Activated T-helper 1 cell treated with anti-CD3 and anti-CD28 coated beads, Interleukin-12 subunit alpha, Interleukin-12 subunit beta, Interleukin-2, Interleukin-4 antibody, amounts not matched to agents 30 ng/mL and 10 ng/mL and 1 ng/mL, durations not matched to agents 14 hours and 24 hours and 36 hours (primary cell): ENCODE data around the gene MFNG. TPM values are rescaled to one million over a fixed set of nuclear protein-coding genes. Genes with fewer than 3 reads are reported as not detected.
"Not testable (repeated sequence)": the region's sequence is repeated elsewhere in the genome, so short reads cannot be mapped to it uniquely, and the experiment has no call there.

Experiments
- DNase-seq: peaks from one replicate; pipeline ENCODE4 v3.0.0; 2021; ENCODE audit warnings: low spot score
- H3K27ac Mint-ChIP-seq: one replicate; pipeline ENCODE4 v1.8.0; 2021; ENCODE audit warnings: mild to moderate bottlenecking, mixed read lengths
- H3K27me3 Mint-ChIP-seq: one replicate; pipeline ENCODE4 v1.8.0; 2022; ENCODE audit warnings: mild to moderate bottlenecking, moderate library complexity, mixed read lengths; ENCODE audit not compliant: insufficient read depth
- H3K36me3 Mint-ChIP-seq: one replicate; pipeline ENCODE4 v1.8.0; 2021; ENCODE audit warnings: low read depth, mixed read lengths
- H3K4me1 Mint-ChIP-seq: one replicate; pipeline ENCODE4 v1.8.0; 2021; ENCODE audit warnings: low read depth, mixed read lengths
- H3K4me3 Mint-ChIP-seq: one replicate; pipeline ENCODE4 v1.8.0; 2021; ENCODE audit warnings: mild to moderate bottlenecking, moderate library complexity, mixed read lengths
- H3K9me3 Mint-ChIP-seq: one replicate; pipeline ENCODE4 v1.8.0; 2021; ENCODE audit warnings: mixed read lengths
- intact Hi-C: fragments of 100-400 bp; cut with micrococcal nuclease; formaldehyde crosslinking; loops from one replicate; pipeline ENCODE4 v1.15.1; 2024
- total RNA-seq: library from RNA; stranded (reverse); gene quantifications from 2 replicates; pipeline ENCODE4 v1.2.3, GENCODE V29; 2022

Gene MFNG
- 213 and 214 TPM in 2 replicates for total RNA-seq

- peaks cover 44% of the 10 kb centered on the region for H3K4me1 Mint-ChIP-seq
- H3K27me3 Mint-ChIP-seq = no peaks in the 10 kb centered on the region
- intact Hi-C loops = loop anchor here (1.0 to 5.0 kb wide), 2 partner anchors 81 to 191 kb away; partner anchors contain the start of gene LGALS1
Observed at GRCh38 chr22:37486224-37486845, at the start of gene MFNG. Gene MFNG (minus strand): TSS chr22:37486384. CDS start chr22:37486177, 207 bp downstream.

GRCh38 chr22:37535159-37535558, 49.0 kb upstream of the MFNG start:
- no peaks in the 10 kb centered on the region for H3K36me3 Mint-ChIP-seq
- H3K4me3 Mint-ChIP-seq = no peak overlapping the region
- intact Hi-C loops = loop anchor here (5.0 to 10.0 kb wide), 2 partner anchors 142 to 210 kb away; partner anchors contain the start of gene LGALS1
- no peak overlapping the region for H3K27ac Mint-ChIP-seq
- peaks cover 7% of the 10 kb centered on the region for H3K27me3 Mint-ChIP-seq
- H3K4me1 Mint-ChIP-seq = peaks cover 27% of the 10 kb centered on the region
- DNase-seq = no peak
- H3K9me3 Mint-ChIP-seq = no peaks in the 10 kb centered on the region

More at GRCh38 chr22:37486224-37486845, at the start of gene MFNG:
- Mint-ChIP-seq H3K9me3 (no peaks in the 10 kb centered on the region), H3K4me3 (peak within 1 kb of the TSS; percentile 92), H3K36me3 (peaks cover 19% of the 10 kb centered on the region), H3K27ac (peak within 1 kb of the TSS; percentile 93)
- DNase-seq = peak; percentile 69

- no peak for DNase-seq
- Mint-ChIP-seq H3K27me3 (peaks cover 3% of the 10 kb centered on the region), H3K36me3 (no peaks in the 10 kb centered on the region), H3K4me3 (no peak overlapping the region), H3K4me1 (peaks cover 25% of the 10 kb centered on the region), H3K27ac (peak overlapping the region; percentile 0), H3K9me3 (no peaks in the 10 kb centered on the region)
- intact Hi-C loops = loop anchor here (1.0 to 10.0 kb wide), 2 partner anchors 33 to 210 kb away; no protein-coding TSS in a partner anchor
Observed at GRCh38 chr22:37534445-37534844, 48.3 kb upstream of the MFNG start.

GRCh38 chr22:37533995-37534394, 47.8 kb upstream of the MFNG start:
- Mint-ChIP-seq H3K27me3 (peaks cover 3% of the 10 kb centered on the region), H3K4me1 (peaks cover 22% of the 10 kb centered on the region), H3K4me3 (no peak overlapping the region), H3K9me3 (no peaks in the 10 kb centered on the region), H3K27ac (peak overlapping the region; percentile 0), H3K36me3 (no peaks in the 10 kb centered on the region)
- DNase-seq = no peak
- intact Hi-C loops = loop anchor here (1.0 to 10.0 kb wide), 2 partner anchors 33 to 211 kb away; no protein-coding TSS in a partner anchor

GRCh38 chr22:37529652-37530345, 43.6 kb upstream of the MFNG start:
- intact Hi-C loops = loop anchor here (10.0 kb wide), 1 partner anchor 215 kb away; no protein-coding TSS in a partner anchor

GRCh38 chr22:37527952-37528351, 41.8 kb upstream of the MFNG start:
- H3K4me1 Mint-ChIP-seq, H3K36me3 Mint-ChIP-seq, H3K27ac Mint-ChIP-seq, H3K9me3 Mint-ChIP-seq, H3K27me3 Mint-ChIP-seq, intact Hi-C loops, DNase-seq, H3K4me3 Mint-ChIP-seq: not testable (repeated sequence)

More at GRCh38 chr22:37529652-37530345, 43.6 kb upstream of the MFNG start:
- no peaks in the 10 kb centered on the region for H3K36me3 Mint-ChIP-seq
- H3K4me3 Mint-ChIP-seq = no peak overlapping the region
- no peak overlapping the region for H3K27ac Mint-ChIP-seq
- DNase-seq = no peak
- H3K4me1 Mint-ChIP-seq = peaks cover 24% of the 10 kb centered on the region
- no peaks in the 10 kb centered on the region for H3K27me3 Mint-ChIP-seq
- no peaks in the 10 kb centered on the region for H3K9me3 Mint-ChIP-seq

GRCh38 chr22:37527081-37527752, 41.0 kb upstream of the MFNG start:
- H3K4me3 Mint-ChIP-seq, H3K4me1 Mint-ChIP-seq, H3K9me3 Mint-ChIP-seq, intact Hi-C loops, H3K27ac Mint-ChIP-seq, H3K36me3 Mint-ChIP-seq, DNase-seq: not testable (repeated sequence)
- peaks cover 14% of the 10 kb centered on the region for H3K27me3 Mint-ChIP-seq

- H3K27me3 Mint-ChIP-seq = peaks cover 20% of the 10 kb centered on the region
- intact Hi-C loops = no loop called here
Observed at GRCh38 chr22:37526376-37526775, 40.2 kb upstream of the MFNG start.

GRCh38 chr22:37525746-37526350, 39.7 kb upstream of the MFNG start:
- no peak for DNase-seq
- peaks cover 25% of the 10 kb centered on the region for H3K27me3 Mint-ChIP-seq
- H3K36me3 Mint-ChIP-seq = no peaks in the 10 kb centered on the region
- H3K9me3 Mint-ChIP-seq = no peaks in the 10 kb centered on the region
- no peak overlapping the region for H3K27ac Mint-ChIP-seq
- peaks cover 8% of the 10 kb centered on the region for H3K4me1 Mint-ChIP-seq
- intact Hi-C loops = no loop called here
- H3K4me3 Mint-ChIP-seq = no peak overlapping the region

More at GRCh38 chr22:37526376-37526775, 40.2 kb upstream of the MFNG start:
- H3K36me3 Mint-ChIP-seq = no peaks in the 10 kb centered on the region
- no peak overlapping the region for H3K27ac Mint-ChIP-seq
- no peaks in the 10 kb centered on the region for H3K9me3 Mint-ChIP-seq
- peaks cover 8% of the 10 kb centered on the region for H3K4me1 Mint-ChIP-seq
- no peak for DNase-seq
- H3K4me3 Mint-ChIP-seq = no peak overlapping the region

GRCh38 chr22:37525073-37525745, 39.0 kb upstream of the MFNG start:
- Mint-ChIP-seq H3K36me3 (no peaks in the 10 kb centered on the region), H3K4me1 (peaks cover 8% of the 10 kb centered on the region), H3K27ac (no peak overlapping the region), H3K4me3 (no peak overlapping the region), H3K9me3 (no peaks in the 10 kb centered on the region), H3K27me3 (peaks cover 32% of the 10 kb centered on the region)
- intact Hi-C loops = no loop called here
- no peak for DNase-seq

- Mint-ChIP-seq H3K27me3 (peaks cover 49% of the 10 kb centered on the region), H3K36me3 (no peaks in the 10 kb centered on the region)
- intact Hi-C loops = no loop called here
Observed at GRCh38 chr22:37522482-37522881, 36.3 kb upstream of the MFNG start.

GRCh38 chr22:37521236-37521739, 35.1 kb upstream of the MFNG start:
- Mint-ChIP-seq H3K9me3 (no peaks in the 10 kb centered on the region), H3K36me3 (no peaks in the 10 kb centered on the region), H3K27ac (no peak overlapping the region), H3K27me3 (peaks cover 61% of the 10 kb centered on the region), H3K4me3 (no peak overlapping the region), H3K4me1 (peaks cover 8% of the 10 kb centered on the region)
- no peak for DNase-seq
- intact Hi-C loops = no loop called here

More at GRCh38 chr22:37522482-37522881, 36.3 kb upstream of the MFNG start:
- Mint-ChIP-seq H3K27ac (no peak overlapping the region), H3K4me1 (peaks cover 8% of the 10 kb centered on the region), H3K4me3 (no peak overlapping the region), H3K9me3 (no peaks in the 10 kb centered on the region)
- no peak for DNase-seq
